ENCODE results near the gene PPM1L.

Gene PPM1L

GRCh38 chr3:160986069-160986468, 230.0 kb downstream of the PPM1L start:
- no peaks in the 10 kb centered on the region for H4K20me1 ChIP-seq (ENCODE audit: insufficient read depth)
- no peak overlapping the region for H3K4me3 ChIP-seq (IDR thresholded peaks at IDR 0.05; ENCODE audit: insufficient read depth, low read depth, low read length)
- H3K4me2 ChIP-seq: no peak overlapping the region
- H3K9ac ChIP-seq: no peak overlapping the region
- no peaks in the 10 kb centered on the region for H3K27me3 ChIP-seq (ENCODE audit: insufficient read depth, low read depth)
- TF ChIP-seq CTCF (conservative IDR thresholded peaks at IDR 0.05; ENCODE audit: low read depth, low read length): no peak
- H2AFZ ChIP-seq (ENCODE audit: low read depth): no peak overlapping the region
- no peak overlapping the region for H3K27ac ChIP-seq
- no peaks in the 10 kb centered on the region for H3K79me2 ChIP-seq (ENCODE audit: insufficient read depth, low read depth)
- no peaks in the 10 kb centered on the region for H3K36me3 ChIP-seq (ENCODE audit: insufficient read depth)
- peaks cover 7% of the 10 kb centered on the region for H3K4me1 ChIP-seq (ENCODE audit: low read depth, poor library complexity, severe bottlenecking)

- Histone ChIP-seq H3K4me3 (IDR thresholded peaks at IDR 0.05; ENCODE audit: insufficient read depth, low read depth, low read length) (no peak overlapping the region), H3K27me3 (ENCODE audit: insufficient read depth, low read depth) (no peaks in the 10 kb centered on the region), H3K79me2 (ENCODE audit: insufficient read depth, low read depth) (no peaks in the 10 kb centered on the region), H3K27ac (no peak overlapping the region), H4K20me1 (ENCODE audit: insufficient read depth) (no peaks in the 10 kb centered on the region), H3K9ac (no peak overlapping the region), H2AFZ (ENCODE audit: low read depth) (no peak overlapping the region), H3K36me3 (ENCODE audit: insufficient read depth) (no peaks in the 10 kb centered on the region), H3K4me1 (ENCODE audit: low read depth, poor library complexity, severe bottlenecking) (no peaks in the 10 kb centered on the region), H3K4me2 (no peak overlapping the region)
- no peak for TF ChIP-seq CTCF (conservative IDR thresholded peaks at IDR 0.05; ENCODE audit: low read depth, low read length)
These were observed 232.2 kb downstream of the PPM1L start for GRCh38 chr3:160987982-160988964.

- Histone ChIP-seq H3K36me3 (ENCODE audit: insufficient read depth) (no peaks in the 10 kb centered on the region), H4K20me1 (ENCODE audit: insufficient read depth) (no peaks in the 10 kb centered on the region), H3K4me3 (IDR thresholded peaks at IDR 0.05; ENCODE audit: insufficient read depth, low read depth, low read length) (no peak overlapping the region), H3K79me2 (ENCODE audit: insufficient read depth, low read depth) (no peaks in the 10 kb centered on the region), H3K4me2 (no peak overlapping the region), H2AFZ (ENCODE audit: low read depth) (no peak overlapping the region), H3K9ac (no peak overlapping the region), H3K27ac (no peak overlapping the region), H3K4me1 (ENCODE audit: low read depth, poor library complexity, severe bottlenecking) (no peaks in the 10 kb centered on the region), H3K27me3 (ENCODE audit: insufficient read depth, low read depth) (no peaks in the 10 kb centered on the region)
- no peak for TF ChIP-seq CTCF (conservative IDR thresholded peaks at IDR 0.05; ENCODE audit: low read depth, low read length)
These were observed 234.4 kb downstream of the PPM1L start for GRCh38 chr3:160990446-160990845.

GRCh38 chr3:160992712-160993111, 236.7 kb downstream of the PPM1L start:
- TF ChIP-seq CTCF (conservative IDR thresholded peaks at IDR 0.05; ENCODE audit: low read depth, low read length): no peak
- no peaks in the 10 kb centered on the region for H3K79me2 ChIP-seq (ENCODE audit: insufficient read depth, low read depth)

More at GRCh38 chr3:160992712-160993111, 236.7 kb downstream of the PPM1L start:
- no peaks in the 10 kb centered on the region for H3K4me1 ChIP-seq (ENCODE audit: low read depth, poor library complexity, severe bottlenecking)
- H3K27me3 ChIP-seq (ENCODE audit: insufficient read depth, low read depth): no peaks in the 10 kb centered on the region
- no peak overlapping the region for H3K4me2 ChIP-seq
- no peak overlapping the region for H3K9ac ChIP-seq
- H3K4me3 ChIP-seq (IDR thresholded peaks at IDR 0.05; ENCODE audit: insufficient read depth, low read depth, low read length): no peak overlapping the region
- H2AFZ ChIP-seq (ENCODE audit: low read depth): no peak overlapping the region
- no peaks in the 10 kb centered on the region for H4K20me1 ChIP-seq (ENCODE audit: insufficient read depth)
- H3K36me3 ChIP-seq (ENCODE audit: insufficient read depth): no peaks in the 10 kb centered on the region
- H3K27ac ChIP-seq: no peak overlapping the region

Data from KMS-11 (cell line).